ENCODE data around the gene AOPEP.
A peak's percentile ranks its signal among the peaks of the same experiment; 100 is the strongest.

Gene AOPEP

GRCh38 chr9:94941211-94941875 lies 214.8 kb downstream of the AOPEP start:
- no peak overlapping the region for H3K27ac Mint-ChIP-seq
- peaks cover 26% of the 10 kb centered on the region for H3K36me3 Mint-ChIP-seq
- H3K4me3 Mint-ChIP-seq, result no peak overlapping the region
- H3K9me3 Mint-ChIP-seq, result no peaks in the 10 kb centered on the region
- no peaks in the 10 kb centered on the region for H3K4me1 Mint-ChIP-seq
- H3K27me3 Mint-ChIP-seq, result no peaks in the 10 kb centered on the region
- ATAC-seq, result no peak

GRCh38 chr9:94944626-94945025 lies 218.1 kb downstream of the AOPEP start:
- no peaks in the 10 kb centered on the region for H3K9me3 Mint-ChIP-seq
- no peak overlapping the region for H3K4me3 Mint-ChIP-seq
- ATAC-seq, result no peak
- no peak overlapping the region for H3K27ac Mint-ChIP-seq
- H3K27me3 Mint-ChIP-seq, result no peaks in the 10 kb centered on the region
- no peaks in the 10 kb centered on the region for H3K4me1 Mint-ChIP-seq
- H3K36me3 Mint-ChIP-seq, result peaks cover 24% of the 10 kb centered on the region

DNA sequence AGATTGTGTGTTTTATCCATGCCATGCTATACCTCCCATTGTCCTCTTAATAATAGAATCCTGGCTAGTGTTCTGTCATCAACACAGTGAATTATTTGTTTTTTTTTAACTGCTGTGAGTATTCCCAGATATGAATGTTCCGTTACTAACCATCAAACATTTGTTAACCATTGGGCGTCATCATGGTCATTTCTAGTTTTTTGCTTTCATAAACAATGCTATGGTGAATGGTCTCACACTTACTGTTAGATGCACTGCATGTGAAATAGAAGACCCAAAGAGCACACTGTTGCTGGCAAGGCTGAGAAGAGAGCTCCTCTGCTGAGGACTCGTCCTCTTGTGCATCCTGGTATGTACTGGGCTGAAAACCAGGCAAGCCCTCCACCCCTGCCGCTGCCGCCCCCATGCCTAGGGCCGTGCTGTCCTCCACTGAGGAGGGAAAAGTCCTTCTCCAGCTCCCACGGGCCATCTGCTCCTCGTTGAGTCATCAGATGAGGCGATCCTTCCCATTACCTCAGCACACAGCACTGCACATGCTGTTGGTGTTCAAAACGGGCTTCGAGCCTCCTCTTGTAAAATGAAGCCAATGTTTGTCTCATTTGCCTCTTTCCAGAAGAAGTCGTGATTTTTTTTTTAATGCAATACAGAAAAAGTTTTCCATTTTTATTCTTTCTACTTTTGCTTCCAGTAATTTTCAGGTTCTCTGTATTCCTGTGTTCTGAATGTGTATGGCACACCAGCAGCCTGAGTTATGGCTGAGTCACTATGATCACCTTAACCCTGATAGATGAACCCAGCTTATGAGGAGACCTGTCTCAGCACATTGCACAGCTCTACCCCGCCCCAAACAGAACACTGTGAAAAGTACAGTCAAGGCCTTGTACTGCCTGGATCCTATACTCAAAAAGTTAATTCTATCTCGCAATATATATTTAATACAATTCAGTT lies 219.0 kb downstream of the AOPEP start:
- Mint-ChIP-seq H3K27me3 (no peaks in the 10 kb centered on the region), H3K9me3 (no peaks in the 10 kb centered on the region), H3K36me3 (peaks cover 24% of the 10 kb centered on the region), H3K4me3 (no peak overlapping the region), H3K4me1 (no peaks in the 10 kb centered on the region), H3K27ac (no peak overlapping the region)
- ATAC-seq, result no peak

DNA sequence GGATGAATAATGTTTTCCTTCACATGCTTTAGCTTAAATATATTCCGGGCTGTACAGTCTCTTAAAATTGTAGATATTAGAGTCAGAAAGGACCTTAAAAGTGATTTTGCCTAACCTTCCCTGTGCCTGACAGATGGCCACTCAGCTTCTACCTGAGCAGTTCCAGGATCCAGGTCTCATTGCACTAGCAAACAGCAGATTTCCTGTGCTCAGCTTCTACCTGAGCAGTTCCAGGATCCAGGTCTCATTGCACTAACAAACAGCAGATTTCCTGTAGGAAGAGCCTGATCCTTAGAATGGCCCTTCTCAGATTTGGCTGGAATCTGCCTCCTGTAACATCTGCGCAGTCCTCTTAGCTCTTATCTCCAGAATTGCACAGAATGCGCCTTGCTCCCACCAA lies 219.8 kb downstream of the AOPEP start:
- Mint-ChIP-seq H3K9me3 (no peaks in the 10 kb centered on the region), H3K27me3 (no peaks in the 10 kb centered on the region), H3K4me1 (peaks cover 4% of the 10 kb centered on the region), H3K4me3 (no peak overlapping the region), H3K36me3 (peaks cover 24% of the 10 kb centered on the region), H3K27ac (no peak overlapping the region)
- no peak for ATAC-seq

DNA sequence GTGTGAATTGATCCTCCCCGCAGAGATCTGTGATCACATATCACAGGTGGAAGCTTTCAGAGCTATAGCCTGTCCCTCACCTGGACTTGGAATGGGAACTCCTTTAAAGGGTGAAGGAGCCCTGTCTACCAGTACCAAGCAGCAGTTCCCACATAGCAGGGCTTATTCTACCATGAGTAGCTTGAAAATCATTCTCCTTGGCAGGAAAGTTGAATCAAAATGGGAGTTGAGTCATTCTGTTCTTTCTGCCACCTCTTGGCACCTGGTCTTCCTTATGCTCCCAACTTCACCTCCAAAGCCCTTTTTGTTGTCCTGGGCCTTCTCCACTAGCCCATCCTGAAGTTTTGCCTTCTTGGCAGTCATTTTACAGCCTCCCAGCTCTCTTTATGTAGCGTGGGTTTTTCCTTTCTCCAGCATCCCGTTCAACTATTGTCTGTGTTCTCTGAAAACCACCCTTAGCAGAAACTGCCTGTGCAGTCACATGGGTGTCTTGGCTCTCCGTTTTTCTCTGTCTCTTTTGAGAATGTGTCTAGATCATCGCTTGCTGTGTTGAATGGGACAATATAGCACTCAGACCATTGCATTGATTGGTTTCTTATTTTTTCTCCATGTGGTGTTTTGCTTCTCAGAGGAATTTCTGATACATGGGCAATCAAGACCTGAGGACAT lies 222.2 kb downstream of the AOPEP start:
- Mint-ChIP-seq H3K9me3 (no peaks in the 10 kb centered on the region), H3K4me1 (peaks cover 17% of the 10 kb centered on the region), H3K4me3 (no peak overlapping the region), H3K27ac (no peak overlapping the region), H3K36me3 (peaks cover 24% of the 10 kb centered on the region), H3K27me3 (no peaks in the 10 kb centered on the region)
- ATAC-seq, result no peak

DNA sequence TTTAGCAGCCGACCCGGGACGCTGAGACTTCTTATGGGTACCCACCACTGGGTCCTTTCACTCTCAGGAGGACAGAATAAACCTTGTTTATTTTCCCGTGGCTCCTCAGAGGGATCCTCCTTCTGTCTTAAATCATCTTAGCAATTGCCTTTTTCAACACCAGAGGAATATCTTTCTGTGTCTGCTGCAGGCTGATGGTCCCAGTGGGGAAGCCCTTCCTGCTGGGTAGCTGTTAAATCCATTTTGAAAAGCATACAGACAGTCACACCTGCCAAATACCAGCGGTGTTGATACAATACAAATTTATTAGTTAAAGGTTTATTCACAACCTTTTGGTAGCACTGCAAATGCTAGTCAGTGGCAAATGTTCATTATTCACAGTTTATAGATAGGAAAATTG lies 222.9 kb downstream of the AOPEP start:
- H3K27ac Mint-ChIP-seq, result no peak overlapping the region
- H3K4me1 Mint-ChIP-seq, result peaks cover 17% of the 10 kb centered on the region
- no peaks in the 10 kb centered on the region for H3K9me3 Mint-ChIP-seq
- H3K4me3 Mint-ChIP-seq, result no peak overlapping the region
- peaks cover 24% of the 10 kb centered on the region for H3K36me3 Mint-ChIP-seq
- H3K27me3 Mint-ChIP-seq, result no peaks in the 10 kb centered on the region
- no peak for ATAC-seq

GRCh38 chr9:94950040-94950578 lies 223.6 kb downstream of the AOPEP start:
- no peaks in the 10 kb centered on the region for H3K27me3 Mint-ChIP-seq
- H3K4me1 Mint-ChIP-seq, result peaks cover 17% of the 10 kb centered on the region
- no peak overlapping the region for H3K27ac Mint-ChIP-seq
- no peak overlapping the region for H3K4me3 Mint-ChIP-seq
- no peaks in the 10 kb centered on the region for H3K9me3 Mint-ChIP-seq
- peaks cover 24% of the 10 kb centered on the region for H3K36me3 Mint-ChIP-seq
- no peak for ATAC-seq

- no peak overlapping the region for H3K4me3 Mint-ChIP-seq
- peaks cover 17% of the 10 kb centered on the region for H3K4me1 Mint-ChIP-seq
- H3K27ac Mint-ChIP-seq, result no peak overlapping the region
- H3K36me3 Mint-ChIP-seq, result peaks cover 24% of the 10 kb centered on the region
- no peaks in the 10 kb centered on the region for H3K27me3 Mint-ChIP-seq
- ATAC-seq, result no peak
- H3K9me3 Mint-ChIP-seq, result no peaks in the 10 kb centered on the region
Measured at GRCh38 chr9:94950579-94951323, 224.3 kb downstream of the AOPEP start.

GRCh38 chr9:94951324-94952135 lies 225.0 kb downstream of the AOPEP start:
- Mint-ChIP-seq H3K4me1 (peaks cover 17% of the 10 kb centered on the region), H3K9me3 (no peaks in the 10 kb centered on the region), H3K4me3 (no peak overlapping the region), H3K27me3 (no peaks in the 10 kb centered on the region), H3K27ac (no peak overlapping the region), H3K36me3 (peaks cover 27% of the 10 kb centered on the region)
- ATAC-seq, result no peak

GRCh38 chr9:94952565-94953373 lies 226.3 kb downstream of the AOPEP start:
- peaks cover 17% of the 10 kb centered on the region for H3K4me1 Mint-ChIP-seq
- peaks cover 37% of the 10 kb centered on the region for H3K36me3 Mint-ChIP-seq
- peak; percentile 77 for ATAC-seq
- H3K4me3 Mint-ChIP-seq, result no peak overlapping the region
- H3K27ac Mint-ChIP-seq, result no peak overlapping the region
- H3K27me3 Mint-ChIP-seq, result no peaks in the 10 kb centered on the region
- no peaks in the 10 kb centered on the region for H3K9me3 Mint-ChIP-seq

DNA sequence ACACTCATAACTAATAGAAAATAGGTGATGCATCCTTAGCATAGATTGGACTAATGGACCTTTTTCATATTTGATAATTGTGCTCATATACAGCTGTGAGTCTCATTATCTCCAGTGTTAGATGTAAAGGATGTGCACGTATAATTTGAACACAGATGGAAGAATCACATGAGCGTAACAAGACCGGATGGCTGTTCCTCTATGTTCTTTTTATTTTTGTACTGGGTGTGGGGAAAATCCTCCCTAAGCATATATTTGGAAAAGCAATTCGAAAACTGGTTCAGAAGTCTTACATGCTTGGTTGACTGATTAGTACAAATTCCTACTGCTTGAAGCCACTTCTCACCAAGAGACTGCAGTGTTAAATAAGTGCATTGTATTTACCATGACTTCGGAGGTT lies 230.2 kb downstream of the AOPEP start:
- H3K4me3 Mint-ChIP-seq, result no peak overlapping the region
- no peaks in the 10 kb centered on the region for H3K9me3 Mint-ChIP-seq
- H3K36me3 Mint-ChIP-seq, result peaks cover 43% of the 10 kb centered on the region
- H3K27ac Mint-ChIP-seq, result no peak overlapping the region
- no peak for ATAC-seq
- H3K27me3 Mint-ChIP-seq, result no peaks in the 10 kb centered on the region
- peaks cover 11% of the 10 kb centered on the region for H3K4me1 Mint-ChIP-seq

GRCh38 chr9:94960964-94961363 lies 234.5 kb downstream of the AOPEP start:
- ATAC-seq, result no peak
- H3K27me3 Mint-ChIP-seq, result no peaks in the 10 kb centered on the region
- peaks cover 48% of the 10 kb centered on the region for H3K36me3 Mint-ChIP-seq
- no peaks in the 10 kb centered on the region for H3K4me1 Mint-ChIP-seq
- H3K27ac Mint-ChIP-seq, result no peak overlapping the region
- H3K9me3 Mint-ChIP-seq, result no peaks in the 10 kb centered on the region
- no peak overlapping the region for H3K4me3 Mint-ChIP-seq

DNA sequence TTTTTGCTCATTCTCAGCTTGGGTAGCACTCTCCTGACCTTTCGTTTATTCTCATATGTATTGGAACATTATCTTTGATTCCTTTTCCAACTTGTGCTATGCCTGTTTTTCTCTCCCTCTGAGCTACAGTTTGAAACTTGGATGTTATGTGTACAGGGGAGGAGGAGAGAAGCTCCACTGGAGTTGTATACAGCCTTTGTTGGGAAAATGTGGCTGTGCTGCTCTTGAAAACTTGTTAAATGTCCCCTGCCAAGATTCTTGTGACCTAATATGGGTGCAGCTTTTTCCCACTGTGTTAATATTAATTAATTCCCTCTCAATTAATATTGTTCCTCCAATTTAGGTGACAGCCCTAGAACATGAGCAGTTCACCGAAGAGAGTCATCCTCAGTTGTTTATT lies 235.4 kb downstream of the AOPEP start:
- no peak overlapping the region for H3K4me3 Mint-ChIP-seq
- peaks cover 39% of the 10 kb centered on the region for H3K36me3 Mint-ChIP-seq
- no peak overlapping the region for H3K27ac Mint-ChIP-seq
- H3K27me3 Mint-ChIP-seq, result no peaks in the 10 kb centered on the region
- H3K4me1 Mint-ChIP-seq, result no peaks in the 10 kb centered on the region
- no peaks in the 10 kb centered on the region for H3K9me3 Mint-ChIP-seq
- ATAC-seq, result no peak
